ENCODE results near the gene WFDC6. TPM values are rescaled to one million over a fixed set of nuclear protein-coding genes. Genes with fewer than 3 reads are reported as not detected.
"Not testable (repeated sequence)": the region's sequence is repeated elsewhere in the genome, so short reads cannot be mapped to it uniquely, and the experiment has no call there.

The WFDC6 gene
- not detected for polyA plus RNA-seq

- H3K27me3 ChIP-seq (ENCODE audit: control insufficient read depth in 1 of 2, insufficient read depth in 2 of 2, low read length in 2 of 2) = peaks cover 7 to 37% of the 10 kb centered on the region in 2 donors
- no peak within 1 kb of the TSS for H3K4me3 ChIP-seq (ENCODE audit: low read depth in 1 of 2, low read length in 2 of 2)
- H3K9me3 ChIP-seq (ENCODE audit: control insufficient read depth in 2 of 2, insufficient read depth in 1 of 2, low read depth in 1 of 2, low read length in 1 of 2) = no peaks in the 10 kb centered on the region
- peaks cover 3% of the 10 kb centered on the region in 2 donors for H3K4me1 ChIP-seq (ENCODE audit: control insufficient read depth in 2 of 2, insufficient read depth in 2 of 2, low read length in 1 of 2)
- 47 to 63% methylated on average over 2 of the region's 2 CpGs for WGBS, 2 donors
- H3K27ac ChIP-seq (ENCODE audit: low read depth in 2 of 2, low read length in 1 of 2) = no peak within 1 kb of the TSS
- H3K36me3 ChIP-seq (ENCODE audit: control insufficient read depth in 2 of 2, insufficient read depth in 2 of 2, low read length in 1 of 2) = no peaks in the 10 kb centered on the region
Observed at GRCh38 chr20:45539382-45539781, at the start of gene WFDC6. Gene WFDC6, minus strand, starts transcription at chr20:45539482. Its CDS starts 75 bp downstream, at chr20:45539407.

GRCh38 chr20:45588800-45589199 is 49.5 kb upstream of the WFDC6 start:
- H3K36me3 ChIP-seq (ENCODE audit: control insufficient read depth in 2 of 2, insufficient read depth in 2 of 2, low read length in 1 of 2) = no peaks in the 10 kb centered on the region
- H3K9me3 ChIP-seq (ENCODE audit: control insufficient read depth in 2 of 2, insufficient read depth in 1 of 2, low read depth in 1 of 2, low read length in 1 of 2) = no peaks in the 10 kb centered on the region
- no peaks in the 10 kb centered on the region for H3K27me3 ChIP-seq (ENCODE audit: control insufficient read depth in 1 of 2, insufficient read depth in 2 of 2, low read length in 2 of 2)
- WGBS, 2 donors = 63 to 77% methylated on average over 2 of the region's 2 CpGs
- H3K4me3 ChIP-seq (ENCODE audit: low read depth in 1 of 2, low read length in 2 of 2) = no peak overlapping the region
- H3K27ac ChIP-seq (ENCODE audit: low read depth in 2 of 2, low read length in 1 of 2) = no peak overlapping the region
- H3K4me1 ChIP-seq (ENCODE audit: control insufficient read depth in 2 of 2, insufficient read depth in 2 of 2, low read length in 1 of 2) = no peaks in the 10 kb centered on the region

GRCh38 chr20:45585986-45586385 is 46.7 kb upstream of the WFDC6 start:
- H3K27ac ChIP-seq (ENCODE audit: low read depth in 2 of 2, low read length in 1 of 2); H3K4me1 ChIP-seq (ENCODE audit: control insufficient read depth in 2 of 2, insufficient read depth in 2 of 2, low read length in 1 of 2); H3K9me3 ChIP-seq (ENCODE audit: control insufficient read depth in 2 of 2, insufficient read depth in 1 of 2, low read depth in 1 of 2, low read length in 1 of 2); H3K4me3 ChIP-seq (ENCODE audit: low read depth in 1 of 2, low read length in 2 of 2); H3K27me3 ChIP-seq (ENCODE audit: control insufficient read depth in 1 of 2, insufficient read depth in 2 of 2, low read length in 2 of 2); H3K36me3 ChIP-seq (ENCODE audit: control insufficient read depth in 2 of 2, insufficient read depth in 2 of 2, low read length in 1 of 2): not testable (repeated sequence)
- 78 to 88% methylated on average over 5 of the region's 5 CpGs for WGBS, 2 donors

GRCh38 chr20:45584294-45584693 is 45.0 kb upstream of the WFDC6 start:
- H3K4me3 ChIP-seq (ENCODE audit: low read depth in 1 of 2, low read length in 2 of 2); H3K36me3 ChIP-seq (ENCODE audit: control insufficient read depth in 2 of 2, insufficient read depth in 2 of 2, low read length in 1 of 2); H3K27me3 ChIP-seq (ENCODE audit: control insufficient read depth in 1 of 2, insufficient read depth in 2 of 2, low read length in 2 of 2); H3K9me3 ChIP-seq (ENCODE audit: control insufficient read depth in 2 of 2, insufficient read depth in 1 of 2, low read depth in 1 of 2, low read length in 1 of 2); H3K4me1 ChIP-seq (ENCODE audit: control insufficient read depth in 2 of 2, insufficient read depth in 2 of 2, low read length in 1 of 2); H3K27ac ChIP-seq (ENCODE audit: low read depth in 2 of 2, low read length in 1 of 2): not testable (repeated sequence)
- 87 to 89% methylated on average over 5 of the region's 5 CpGs for WGBS, 2 donors

- Histone ChIP-seq H3K4me3 (ENCODE audit: low read depth in 1 of 2, low read length in 2 of 2) (no peak overlapping the region), H3K9me3 (ENCODE audit: control insufficient read depth in 2 of 2, insufficient read depth in 1 of 2, low read depth in 1 of 2, low read length in 1 of 2) (no peaks in the 10 kb centered on the region), H3K4me1 (ENCODE audit: control insufficient read depth in 2 of 2, insufficient read depth in 2 of 2, low read length in 1 of 2) (no peaks in the 10 kb centered on the region), H3K27ac (ENCODE audit: low read depth in 2 of 2, low read length in 1 of 2) (no peak overlapping the region), H3K27me3 (ENCODE audit: control insufficient read depth in 1 of 2, insufficient read depth in 2 of 2, low read length in 2 of 2) (peaks cover 0 to 6% of the 10 kb centered on the region in 2 donors), H3K36me3 (ENCODE audit: control insufficient read depth in 2 of 2, insufficient read depth in 2 of 2, low read length in 1 of 2) (no peaks in the 10 kb centered on the region)
- WGBS, 2 donors = 72 to 78% methylated on average over 3 of the region's 3 CpGs
Observed at GRCh38 chr20:45583502-45583901, 44.2 kb upstream of the WFDC6 start.

GRCh38 chr20:45581702-45582101 is 42.4 kb upstream of the WFDC6 start:
- Histone ChIP-seq H3K4me3 (ENCODE audit: low read depth in 1 of 2, low read length in 2 of 2) (no peak overlapping the region), H3K4me1 (ENCODE audit: control insufficient read depth in 2 of 2, insufficient read depth in 2 of 2, low read length in 1 of 2) (no peaks in the 10 kb centered on the region), H3K27me3 (ENCODE audit: control insufficient read depth in 1 of 2, insufficient read depth in 2 of 2, low read length in 2 of 2) (peaks cover 0 to 6% of the 10 kb centered on the region in 2 donors), H3K9me3 (ENCODE audit: control insufficient read depth in 2 of 2, insufficient read depth in 1 of 2, low read depth in 1 of 2, low read length in 1 of 2) (no peaks in the 10 kb centered on the region), H3K36me3 (ENCODE audit: control insufficient read depth in 2 of 2, insufficient read depth in 2 of 2, low read length in 1 of 2) (no peaks in the 10 kb centered on the region), H3K27ac (ENCODE audit: low read depth in 2 of 2, low read length in 1 of 2) (no peak overlapping the region)

GRCh38 chr20:45579184-45579583 is 39.9 kb upstream of the WFDC6 start, which contains the start of gene WFDC8:
Gene WFDC8, minus strand, starts transcription at chr20:45579284. Its CDS starts 37 bp downstream, at chr20:45579247.
- Histone ChIP-seq H3K9me3 (ENCODE audit: control insufficient read depth in 2 of 2, insufficient read depth in 1 of 2, low read depth in 1 of 2, low read length in 1 of 2) (no peaks in the 10 kb centered on the region), H3K27me3 (ENCODE audit: control insufficient read depth in 1 of 2, insufficient read depth in 2 of 2, low read length in 2 of 2) (peaks cover 0 to 6% of the 10 kb centered on the region in 2 donors), H3K4me3 (ENCODE audit: low read depth in 1 of 2, low read length in 2 of 2) (no peak within 1 kb of the TSS), H3K36me3 (ENCODE audit: control insufficient read depth in 2 of 2, insufficient read depth in 2 of 2, low read length in 1 of 2) (no peaks in the 10 kb centered on the region), H3K27ac (ENCODE audit: low read depth in 2 of 2, low read length in 1 of 2) (no peak within 1 kb of the TSS), H3K4me1 (ENCODE audit: control insufficient read depth in 2 of 2, insufficient read depth in 2 of 2, low read length in 1 of 2) (no peaks in the 10 kb centered on the region)
- WGBS, 2 donors = 69 to 77% methylated on average over 4 of the region's 4 CpGs

- no peaks in the 10 kb centered on the region for H3K4me1 ChIP-seq (ENCODE audit: control insufficient read depth in 2 of 2, insufficient read depth in 2 of 2, low read length in 1 of 2)
- peaks cover 0 to 2% of the 10 kb centered on the region in 2 donors for H3K27me3 ChIP-seq (ENCODE audit: control insufficient read depth in 1 of 2, insufficient read depth in 2 of 2, low read length in 2 of 2)
- H3K4me3 ChIP-seq (ENCODE audit: low read depth in 1 of 2, low read length in 2 of 2) = no peak overlapping the region
- H3K27ac ChIP-seq (ENCODE audit: low read depth in 2 of 2, low read length in 1 of 2) = no peak overlapping the region
- no peaks in the 10 kb centered on the region for H3K36me3 ChIP-seq (ENCODE audit: control insufficient read depth in 2 of 2, insufficient read depth in 2 of 2, low read length in 1 of 2)
- no peaks in the 10 kb centered on the region for H3K9me3 ChIP-seq (ENCODE audit: control insufficient read depth in 2 of 2, insufficient read depth in 1 of 2, low read depth in 1 of 2, low read length in 1 of 2)
- 60 to 65% methylated on average over 1 of the region's 1 CpG for WGBS, 2 donors
Observed at GRCh38 chr20:45578231-45578630, 38.9 kb upstream of the WFDC6 start.

- no peak overlapping the region for H3K27ac ChIP-seq (ENCODE audit: low read depth in 2 of 2, low read length in 1 of 2)
- 32 to 42% methylated on average over 2 of the region's 2 CpGs for WGBS, 2 donors
Observed at GRCh38 chr20:45576995-45577394, 37.7 kb upstream of the WFDC6 start.

GRCh38 chr20:45575931-45576330 is 36.6 kb upstream of the WFDC6 start:
- Histone ChIP-seq H3K27ac (ENCODE audit: low read depth in 2 of 2, low read length in 1 of 2) (no peak overlapping the region), H3K9me3 (ENCODE audit: control insufficient read depth in 2 of 2, insufficient read depth in 1 of 2, low read depth in 1 of 2, low read length in 1 of 2) (no peaks in the 10 kb centered on the region)
- 90 to 91% methylated on average over 3 of the region's 3 CpGs for WGBS, 2 donors

More at GRCh38 chr20:45576995-45577394, 37.7 kb upstream of the WFDC6 start:
- H3K36me3 ChIP-seq (ENCODE audit: control insufficient read depth in 2 of 2, insufficient read depth in 2 of 2, low read length in 1 of 2) = no peaks in the 10 kb centered on the region
- peaks cover 0 to 2% of the 10 kb centered on the region in 2 donors for H3K27me3 ChIP-seq (ENCODE audit: control insufficient read depth in 1 of 2, insufficient read depth in 2 of 2, low read length in 2 of 2)
- H3K9me3 ChIP-seq (ENCODE audit: control insufficient read depth in 2 of 2, insufficient read depth in 1 of 2, low read depth in 1 of 2, low read length in 1 of 2) = no peaks in the 10 kb centered on the region
- no peak overlapping the region for H3K4me3 ChIP-seq (ENCODE audit: low read depth in 1 of 2, low read length in 2 of 2)
- H3K4me1 ChIP-seq (ENCODE audit: control insufficient read depth in 2 of 2, insufficient read depth in 2 of 2, low read length in 1 of 2) = no peaks in the 10 kb centered on the region

More at GRCh38 chr20:45575931-45576330, 36.6 kb upstream of the WFDC6 start:
- Histone ChIP-seq H3K27me3 (ENCODE audit: control insufficient read depth in 1 of 2, insufficient read depth in 2 of 2, low read length in 2 of 2) (peaks cover 0 to 2% of the 10 kb centered on the region in 2 donors), H3K36me3 (ENCODE audit: control insufficient read depth in 2 of 2, insufficient read depth in 2 of 2, low read length in 1 of 2) (no peaks in the 10 kb centered on the region), H3K4me3 (ENCODE audit: low read depth in 1 of 2, low read length in 2 of 2) (no peak overlapping the region), H3K4me1 (ENCODE audit: control insufficient read depth in 2 of 2, insufficient read depth in 2 of 2, low read length in 1 of 2) (no peaks in the 10 kb centered on the region)

Data from esophagus (tissue), 2 donors.